Measurements from ENCODE around the gene TNNT3.
"Not testable (repeated sequence)": the region's sequence is repeated elsewhere in the genome, so short reads cannot be mapped to it uniquely, and the experiment has no call there.

Gene TNNT3

DNA sequence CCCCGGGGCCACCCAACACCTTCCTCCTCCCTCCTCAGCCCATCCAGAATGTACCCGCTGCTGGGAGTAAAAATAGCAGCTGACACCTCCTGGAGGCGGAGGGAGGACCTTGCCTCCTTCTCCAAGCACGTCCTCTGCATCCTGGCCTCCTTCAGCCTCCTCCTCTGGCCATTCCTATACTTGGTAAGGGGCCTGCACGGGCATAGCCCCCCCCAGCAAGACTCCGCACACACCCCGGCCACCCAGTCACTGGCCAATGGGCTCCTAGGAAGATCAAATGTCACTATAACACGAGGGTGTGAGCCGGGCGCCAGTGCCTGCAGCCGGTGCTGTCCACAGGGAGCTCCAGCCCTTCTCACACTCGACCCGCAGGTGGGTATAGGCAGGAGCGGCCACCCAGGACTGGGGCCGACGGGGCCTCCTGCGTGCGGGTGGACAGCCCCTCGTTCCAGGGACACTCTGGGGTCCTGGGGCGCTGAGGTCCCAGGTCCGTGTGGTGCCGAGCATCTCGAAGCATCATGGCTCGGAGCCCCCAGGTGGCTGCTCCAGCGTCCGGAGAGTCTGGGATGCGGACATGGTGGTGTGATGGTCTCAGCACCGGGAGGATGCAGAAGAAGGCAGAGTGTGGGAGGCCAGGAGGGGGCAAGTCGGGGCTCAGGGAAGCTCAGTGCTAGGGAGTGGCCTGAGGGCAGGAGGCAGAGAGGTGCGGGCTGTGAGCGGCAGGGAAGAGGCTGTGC, at the start of gene TNNT3:
TNNT3 (plus strand) TSS at position 313 of the 737 bp plus-strand sequence. CDS start 3,172 bp downstream, outside the sequence.
- no peak for DNase-seq

DNA sequence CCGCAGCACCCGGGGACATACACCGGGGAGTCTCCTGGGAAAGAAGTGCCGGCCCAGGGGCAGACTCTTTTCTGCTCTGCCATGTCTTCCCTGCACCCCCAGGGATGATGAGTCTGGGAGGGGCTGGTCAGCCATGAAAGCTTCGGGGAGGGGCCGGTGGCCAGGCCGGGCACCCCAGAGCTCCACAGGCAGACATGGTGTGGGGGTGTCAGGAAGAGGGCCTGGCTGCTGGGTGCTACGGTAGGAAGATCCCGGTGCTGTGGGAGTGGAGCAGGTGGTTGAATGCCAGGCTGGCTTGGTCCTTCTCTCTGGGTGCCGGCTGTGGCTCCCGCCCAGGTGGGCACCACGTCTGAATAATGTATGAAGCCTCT, 49.2 kb upstream of the TNNT3 start:
- DNase-seq: no peak

DNA sequence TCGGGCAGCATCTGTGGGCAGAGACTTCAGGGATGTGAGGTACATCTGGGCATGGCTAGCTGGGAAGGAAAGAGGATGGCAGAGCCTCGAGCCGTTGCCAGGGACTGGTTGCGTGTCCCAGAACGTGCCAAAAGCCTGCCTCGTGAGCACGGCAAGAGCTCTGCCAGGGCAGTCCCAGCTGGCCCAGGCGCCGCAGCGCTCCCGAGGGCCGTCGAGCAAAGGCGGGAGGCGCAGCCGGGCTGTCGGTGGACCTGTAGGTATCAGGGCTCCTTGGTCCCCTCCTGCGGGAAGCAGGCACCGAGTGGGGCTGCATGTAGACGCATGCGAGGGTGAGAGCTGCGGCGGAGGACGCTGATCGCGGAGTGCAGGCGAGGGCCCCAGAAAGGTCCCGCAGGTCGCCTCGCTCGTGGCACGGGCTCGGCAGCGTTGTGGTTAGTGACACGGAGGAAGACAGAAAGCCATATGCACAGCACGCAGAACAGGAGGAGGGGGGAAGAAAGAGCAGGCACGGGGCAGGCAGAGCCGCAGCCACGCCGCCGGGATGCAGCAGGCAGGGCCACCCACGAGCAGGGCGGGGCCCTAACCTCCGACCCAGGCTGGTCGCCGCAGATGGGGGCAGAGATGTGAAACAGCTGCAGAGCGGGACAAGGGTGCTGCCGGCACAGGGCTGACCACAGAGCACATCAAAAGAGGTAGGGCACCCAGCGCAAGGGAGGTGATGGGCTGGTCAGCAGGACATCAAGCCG, 48.6 kb upstream of the TNNT3 start:
- peak; percentile 29 for DNase-seq

DNA sequence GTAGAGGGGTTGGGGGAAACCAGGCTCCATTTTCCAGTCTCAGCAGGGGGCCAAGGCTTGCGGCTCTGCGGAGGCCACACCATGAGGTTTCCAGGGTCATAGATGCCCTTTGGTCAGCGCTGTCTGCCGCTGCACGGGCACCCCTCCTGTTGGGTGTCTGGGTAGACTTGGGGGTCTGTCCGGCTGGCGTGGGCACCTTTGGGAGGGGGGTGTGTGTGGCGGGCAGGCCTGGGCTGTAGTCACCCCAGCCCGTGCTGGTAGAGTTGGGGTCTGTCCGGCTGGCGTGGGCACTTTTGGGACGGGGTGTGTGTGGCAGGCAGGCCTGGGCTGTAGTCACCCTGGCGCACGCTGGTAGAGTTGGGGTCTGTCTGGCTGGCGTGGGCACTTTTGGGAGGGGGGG, 48.0 kb upstream of the TNNT3 start:
- DNase-seq: no peak

DNA sequence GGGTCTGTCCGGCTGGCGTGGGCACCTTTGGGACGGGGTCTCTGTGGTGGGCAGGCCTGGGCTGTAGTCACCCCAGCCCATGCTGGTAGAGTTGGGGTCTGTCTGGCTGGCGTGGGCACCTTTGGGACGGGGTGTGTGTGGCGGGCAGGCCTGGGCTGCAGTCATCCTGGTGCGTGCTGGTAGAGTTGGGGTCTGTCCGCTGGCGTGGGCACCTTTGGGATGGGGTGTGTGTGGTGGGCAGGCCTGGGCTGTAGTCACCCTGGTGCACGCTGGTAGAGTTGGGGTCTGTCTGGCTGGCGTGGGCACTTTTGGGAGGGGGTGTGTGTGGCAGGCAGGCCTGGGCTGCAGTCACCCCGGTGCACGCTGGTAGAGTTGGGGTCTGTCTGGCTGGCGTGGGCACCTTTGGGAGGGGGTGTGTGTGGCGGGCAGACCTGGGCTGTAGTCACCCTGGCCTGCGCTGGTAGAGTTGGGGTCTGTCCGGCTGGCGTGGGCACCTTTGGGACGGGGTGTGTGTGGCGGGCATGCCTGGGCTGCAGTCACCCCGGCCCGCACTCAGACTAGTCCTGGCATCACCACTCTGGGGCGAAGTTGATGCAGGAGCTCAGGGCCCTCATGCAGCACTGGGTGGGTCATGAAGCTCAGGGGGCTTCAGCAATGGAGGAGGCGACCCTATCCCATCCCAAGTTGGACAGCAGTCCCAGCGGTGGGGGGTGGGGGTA, 47.1 kb upstream of the TNNT3 start:
- no peak for DNase-seq

DNA sequence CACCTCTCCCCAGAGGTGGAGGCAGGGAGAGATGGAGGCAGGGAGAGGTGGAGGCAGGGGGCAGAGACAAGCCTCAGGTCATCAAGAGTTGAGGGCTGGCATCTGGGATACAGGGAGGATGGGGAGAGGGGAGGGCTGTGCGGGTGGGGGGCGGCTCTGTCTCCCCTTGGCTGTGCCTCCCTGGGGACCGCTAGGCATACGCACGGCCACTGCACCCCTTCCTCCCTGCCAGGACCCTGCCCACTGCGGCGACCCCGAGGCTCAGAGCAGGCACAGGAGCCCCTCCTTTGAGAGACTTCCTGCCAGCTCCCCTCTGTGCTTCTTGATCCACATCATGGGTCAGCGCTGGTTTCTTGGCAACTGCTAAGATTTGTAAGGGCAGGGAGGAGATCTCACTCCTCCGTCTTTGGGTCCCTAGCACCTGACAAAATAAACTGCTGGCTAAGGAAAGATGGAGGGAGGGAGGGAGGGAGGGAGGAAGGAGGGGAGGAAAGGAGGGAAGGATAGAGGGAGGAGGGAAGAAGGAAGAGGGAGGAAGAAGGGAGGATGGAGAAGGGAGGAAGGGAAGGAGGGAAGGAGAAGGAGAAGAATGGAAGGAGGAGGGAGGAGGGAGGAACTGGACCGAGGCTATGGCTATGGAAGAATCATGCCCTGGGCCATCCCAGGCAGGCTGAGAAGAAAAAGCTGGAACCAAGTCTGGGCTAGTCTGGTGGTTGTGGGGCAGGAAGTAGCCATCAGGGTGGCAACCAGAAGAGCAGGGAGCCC, 46.3 kb upstream of the TNNT3 start:
- DNase-seq: no peak

DNA sequence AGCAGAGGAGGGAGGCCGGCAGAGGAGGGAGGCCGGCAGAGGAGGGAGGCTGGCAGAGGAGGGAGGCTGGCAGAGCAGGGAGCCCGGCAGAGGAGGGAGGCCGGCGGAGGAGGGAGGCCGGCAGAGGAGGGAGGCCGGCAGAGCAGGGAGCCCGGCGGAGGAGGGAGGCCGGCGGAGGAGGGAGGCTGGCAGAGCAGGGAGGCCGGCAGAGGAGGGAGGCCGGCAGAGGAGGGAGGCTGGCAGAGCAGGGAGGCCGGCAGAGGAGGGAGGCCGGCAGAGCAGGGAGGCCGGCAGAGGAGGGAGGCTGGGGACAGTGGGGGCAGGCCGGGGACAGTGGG, 45.7 kb upstream of the TNNT3 start:
- not testable (repeated sequence) for DNase-seq

DNA sequence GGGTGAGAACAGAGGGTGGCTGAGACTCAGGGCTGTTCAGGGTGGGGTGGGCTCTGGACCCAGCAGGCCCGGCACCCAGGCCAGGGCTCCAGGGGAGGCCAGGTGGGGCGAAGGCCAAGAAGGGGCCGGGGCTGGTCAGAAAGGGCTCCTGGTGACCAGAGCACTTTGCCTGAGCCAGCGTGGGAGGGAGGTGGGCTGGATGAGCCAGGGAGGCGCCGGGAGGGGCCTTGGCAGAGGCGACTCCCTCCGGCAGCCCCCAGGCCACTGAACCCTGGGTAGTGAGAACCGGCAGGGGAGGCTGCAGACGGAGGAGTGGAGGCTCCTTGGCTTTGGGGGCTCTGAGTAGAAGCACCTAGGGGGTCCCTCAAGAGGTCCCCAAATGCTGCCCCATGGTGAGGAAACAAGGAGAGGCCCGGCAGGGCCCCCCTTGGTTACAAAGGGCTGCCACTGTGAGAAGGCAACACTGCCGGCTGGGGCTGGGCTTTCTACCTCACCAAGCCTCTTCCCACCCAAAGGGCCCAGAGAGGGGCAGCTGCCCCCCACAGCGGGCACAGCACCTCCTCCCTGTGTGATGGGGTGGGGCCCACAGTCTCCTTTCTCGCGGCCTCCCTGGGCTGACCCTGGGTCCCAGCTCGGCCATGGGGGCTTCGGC, 44.9 kb upstream of the TNNT3 start:
- not testable (repeated sequence) for DNase-seq

DNA sequence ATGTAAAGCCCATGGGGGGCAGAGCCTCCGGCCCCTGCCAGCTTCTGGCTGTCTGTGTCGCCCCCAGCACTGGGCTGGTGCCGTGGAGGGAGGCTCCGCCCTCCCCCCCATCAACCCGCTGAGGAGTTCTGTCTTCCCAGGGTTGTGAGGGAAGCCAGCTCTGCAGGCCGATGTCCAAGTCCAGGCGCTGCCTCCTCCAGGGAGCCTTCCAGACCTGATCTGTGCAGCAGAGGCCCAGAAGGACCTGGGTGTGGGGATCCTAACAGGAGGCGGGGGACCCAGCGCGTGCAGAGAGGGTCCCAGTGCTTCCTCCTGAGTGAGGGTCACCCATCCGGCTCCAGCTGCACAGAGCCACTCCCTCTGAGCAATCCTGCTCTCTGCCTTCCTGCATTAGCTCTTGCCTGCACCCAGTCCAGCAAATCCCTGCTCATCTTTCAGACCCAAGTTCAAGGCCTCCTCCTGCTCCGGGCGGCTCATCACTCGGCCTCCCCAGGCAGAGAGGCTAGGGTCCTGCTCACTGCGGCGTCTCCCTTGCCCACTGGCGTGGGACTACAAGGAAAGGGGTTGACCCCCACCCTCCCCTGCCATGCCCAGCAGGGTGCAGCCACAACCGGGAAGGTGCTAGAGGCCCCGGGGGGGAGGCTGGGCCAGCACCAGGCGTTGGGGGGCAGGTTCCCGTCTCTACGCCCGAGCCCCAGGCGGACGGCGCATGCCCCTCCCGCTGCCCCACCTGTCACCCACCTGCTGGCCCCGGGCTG, 44.2 kb upstream of the TNNT3 start:
- peak; percentile 1 for DNase-seq

DNA sequence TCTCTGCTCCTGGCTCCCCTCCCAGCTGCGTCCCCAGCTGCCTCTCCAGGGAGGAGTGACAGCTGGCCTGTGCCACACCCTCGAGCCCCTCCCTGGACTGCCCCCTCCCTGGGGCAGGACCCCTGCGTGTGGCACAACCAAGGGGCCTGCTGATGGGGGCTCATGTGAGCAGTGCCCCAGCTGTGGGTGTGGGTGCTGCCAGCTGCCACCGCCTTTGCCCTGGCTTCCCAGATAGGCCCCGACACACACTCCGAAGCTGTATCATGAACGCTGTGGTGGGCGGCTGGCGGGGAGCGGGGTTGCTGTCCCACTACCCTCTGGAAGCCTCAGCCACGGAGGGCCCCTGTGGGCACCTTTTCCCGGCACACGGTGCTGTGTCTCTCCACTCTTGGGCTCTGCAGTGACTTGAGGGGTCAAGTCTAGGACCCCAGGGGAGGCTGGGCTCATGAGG, 43.6 kb upstream of the TNNT3 start:
- peak; percentile 1 for DNase-seq

DNA sequence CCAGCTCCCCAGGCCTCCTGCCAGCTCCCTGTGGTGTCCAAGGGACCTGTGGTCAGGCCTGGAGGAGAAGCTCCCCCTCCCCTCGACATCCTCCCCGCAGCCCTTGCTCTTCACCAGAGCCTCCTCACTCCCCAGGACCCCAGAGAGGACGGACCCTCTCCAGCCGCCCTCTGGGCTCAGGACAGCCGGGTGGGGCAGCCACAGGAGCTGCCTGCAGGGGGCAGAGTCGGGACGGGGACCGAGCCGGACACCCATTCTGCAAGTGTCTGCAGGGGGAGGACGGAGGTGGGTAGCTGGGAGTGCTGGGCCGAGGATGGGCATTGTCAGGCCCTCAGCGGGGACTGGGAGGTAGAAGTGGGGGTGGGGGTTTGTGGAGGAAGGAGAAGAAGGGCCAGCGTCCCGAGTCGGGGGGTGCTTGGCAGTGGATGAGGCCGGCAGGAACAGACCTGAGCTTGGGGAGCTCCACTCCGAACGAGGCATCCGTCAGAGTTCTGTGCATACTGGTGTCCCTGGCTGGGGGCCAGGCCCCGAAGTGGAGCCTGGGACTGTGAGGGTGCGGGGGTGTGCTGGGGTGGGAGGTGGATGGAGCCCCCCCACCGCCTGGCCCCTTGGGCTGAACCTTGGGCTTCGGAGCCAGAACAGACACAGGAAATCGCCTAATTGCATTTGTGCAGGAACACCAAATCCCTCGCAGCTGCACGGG, 43.0 kb upstream of the TNNT3 start:
- DNase-seq: peak; percentile 33

DNA sequence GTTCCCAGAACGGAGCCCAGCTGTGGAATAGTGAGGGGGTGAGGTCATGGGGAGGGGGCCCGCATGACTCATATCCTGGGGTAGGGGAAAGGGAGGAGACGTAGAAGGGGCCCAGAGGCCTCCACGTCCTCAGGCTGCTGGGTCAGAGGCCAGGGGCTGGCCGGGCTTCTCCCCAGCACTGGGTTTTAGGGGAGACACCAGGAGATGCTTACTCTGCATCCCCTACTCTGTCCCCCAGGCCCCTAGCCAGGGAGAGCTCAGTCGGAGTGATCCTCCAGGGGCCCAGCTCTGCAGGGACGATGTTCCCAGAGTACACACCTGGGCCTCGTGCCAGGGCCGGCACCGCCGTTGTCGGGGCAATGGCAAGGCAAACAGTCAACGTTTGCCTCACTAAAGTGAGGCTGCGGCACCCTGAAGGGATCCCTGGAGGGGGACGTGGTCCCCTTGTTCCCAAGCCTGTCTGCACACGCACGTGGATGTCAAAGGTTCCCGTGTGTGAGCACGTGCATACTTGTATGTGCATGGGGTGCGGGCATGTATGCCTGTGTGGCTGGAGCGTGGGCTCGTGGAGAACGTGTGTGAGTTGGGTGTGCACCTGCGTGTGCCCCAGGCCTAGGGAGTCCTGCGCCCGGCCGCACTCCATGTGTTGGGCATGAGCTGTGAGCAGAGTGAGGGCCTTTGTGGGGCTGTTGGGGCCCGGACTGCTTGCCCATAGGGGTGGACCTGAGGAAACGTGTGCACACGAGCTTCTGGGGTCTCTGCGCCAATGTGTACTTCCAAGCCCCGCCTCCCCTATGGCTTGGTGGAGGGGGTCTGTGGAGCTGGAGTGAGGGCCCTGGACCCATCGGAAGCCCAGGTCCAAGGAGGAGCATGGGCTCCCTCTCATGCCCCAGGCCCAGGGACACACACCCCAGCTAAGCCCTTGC, 42.0 kb upstream of the TNNT3 start:
- peak; percentile 2 for DNase-seq

DNA sequence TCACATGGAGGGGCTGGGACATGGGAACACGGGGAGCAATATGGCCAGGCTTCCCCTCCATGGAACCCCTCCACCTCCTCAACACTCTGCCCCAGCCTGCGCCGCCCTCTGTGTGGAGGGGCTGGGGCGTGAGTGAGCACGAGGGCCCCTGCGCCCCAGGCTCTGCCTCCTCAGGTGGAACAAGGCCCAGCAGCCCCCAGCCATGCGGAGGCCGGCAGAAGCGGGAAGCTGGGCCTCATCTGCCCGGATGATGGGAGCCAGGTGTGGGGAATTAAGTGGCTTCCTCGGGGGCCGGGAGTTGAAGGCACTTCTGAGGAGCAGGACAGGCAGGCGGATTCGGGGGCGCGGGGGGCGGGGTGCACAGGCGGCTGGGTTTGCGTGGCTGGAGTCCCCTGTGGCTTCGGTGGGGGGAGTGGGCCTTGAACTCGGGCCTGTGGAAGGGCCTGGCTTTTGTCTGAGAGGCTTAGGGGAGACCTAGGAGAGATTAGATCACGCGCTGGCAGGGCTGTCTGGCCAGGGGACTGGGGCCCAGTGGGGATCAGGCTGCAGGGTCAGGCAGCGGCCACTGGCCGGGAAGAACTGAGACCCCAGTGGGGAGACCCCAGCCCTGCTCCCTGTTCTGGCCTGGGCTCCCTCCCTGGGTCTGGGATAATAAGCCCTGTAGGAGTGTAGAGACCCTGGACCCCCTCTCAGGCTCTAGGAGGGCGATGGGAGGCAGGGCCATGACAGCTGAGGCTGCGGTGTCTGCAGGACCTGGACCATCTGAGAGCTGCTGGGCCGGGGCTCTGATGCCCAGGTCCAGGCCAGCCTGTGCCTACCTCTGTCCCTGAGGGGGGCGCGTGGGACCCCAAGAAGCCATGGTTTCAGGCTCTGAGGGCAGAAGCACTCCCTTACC, 41.1 kb upstream of the TNNT3 start:
- peak; percentile 2 for DNase-seq

DNA sequence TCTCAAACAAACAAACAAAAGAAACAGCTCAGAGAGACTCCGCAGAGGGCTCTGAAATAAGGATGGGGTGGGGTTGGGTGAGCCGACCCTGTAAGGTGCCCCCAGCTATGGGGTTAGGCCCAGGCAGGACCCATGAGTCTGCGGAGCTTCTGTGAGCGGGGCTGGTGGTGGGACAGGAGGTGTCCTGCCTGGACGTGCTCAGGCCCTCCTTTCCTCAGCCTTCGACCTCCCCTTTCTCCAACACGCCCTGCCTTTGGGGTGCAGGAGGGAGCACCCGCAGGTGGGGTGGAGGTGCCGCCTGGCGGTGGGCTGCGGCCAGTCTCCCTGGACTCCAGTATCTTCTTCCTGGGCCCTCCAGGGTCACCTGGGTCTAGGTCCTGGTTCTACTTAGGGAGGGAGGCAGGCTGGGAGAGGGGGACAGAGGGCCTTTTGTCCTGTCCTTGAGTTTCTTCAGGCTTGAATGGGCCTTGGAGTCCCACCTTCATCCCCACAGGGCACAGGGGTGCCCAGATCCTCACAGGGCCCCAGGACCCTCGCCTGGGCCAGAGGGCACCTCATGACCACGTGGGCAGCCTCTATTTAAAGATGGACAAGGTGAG, 40.1 kb upstream of the TNNT3 start:
- peak; percentile 2 for DNase-seq

DNA sequence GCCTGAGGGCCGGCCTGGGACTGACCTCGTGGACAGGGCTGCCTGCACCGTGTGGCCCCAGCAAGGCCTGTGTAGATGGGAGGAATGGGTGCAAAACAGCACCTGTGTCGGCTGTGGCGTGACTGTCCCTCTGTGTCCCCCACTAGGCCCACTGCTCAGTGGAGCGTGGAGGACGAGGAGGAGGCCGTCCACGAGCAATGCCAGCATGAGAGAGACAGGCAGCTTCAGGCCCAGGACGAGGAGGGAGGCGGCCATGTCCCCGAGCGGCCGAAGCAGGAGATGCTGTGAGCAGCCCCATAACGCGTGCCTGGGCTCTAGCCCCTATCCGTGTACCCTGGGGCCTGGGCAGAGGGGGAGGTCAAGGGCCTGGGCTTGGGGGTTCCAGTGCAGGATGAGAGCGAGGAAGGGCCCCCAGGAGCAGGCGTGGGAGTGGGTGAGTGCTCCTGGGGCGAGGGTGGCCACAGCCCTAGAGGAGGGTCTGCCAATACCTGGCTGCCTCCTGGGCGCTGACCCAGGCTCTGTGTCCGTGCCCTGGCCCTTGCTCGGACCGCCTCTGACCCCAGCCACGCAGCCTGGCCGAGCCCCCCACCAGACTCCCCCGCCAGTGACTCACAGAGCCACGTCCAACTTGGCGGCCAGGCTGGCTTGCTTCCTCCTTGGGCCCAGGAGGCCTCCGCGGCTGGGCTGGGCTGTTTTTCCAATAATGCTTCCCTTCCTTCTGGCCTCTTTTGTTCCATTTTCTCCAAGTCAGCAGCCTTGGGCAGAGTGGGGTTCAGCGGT, 39.4 kb upstream of the TNNT3 start:
- peak; percentile 2 for DNase-seq

DNA sequence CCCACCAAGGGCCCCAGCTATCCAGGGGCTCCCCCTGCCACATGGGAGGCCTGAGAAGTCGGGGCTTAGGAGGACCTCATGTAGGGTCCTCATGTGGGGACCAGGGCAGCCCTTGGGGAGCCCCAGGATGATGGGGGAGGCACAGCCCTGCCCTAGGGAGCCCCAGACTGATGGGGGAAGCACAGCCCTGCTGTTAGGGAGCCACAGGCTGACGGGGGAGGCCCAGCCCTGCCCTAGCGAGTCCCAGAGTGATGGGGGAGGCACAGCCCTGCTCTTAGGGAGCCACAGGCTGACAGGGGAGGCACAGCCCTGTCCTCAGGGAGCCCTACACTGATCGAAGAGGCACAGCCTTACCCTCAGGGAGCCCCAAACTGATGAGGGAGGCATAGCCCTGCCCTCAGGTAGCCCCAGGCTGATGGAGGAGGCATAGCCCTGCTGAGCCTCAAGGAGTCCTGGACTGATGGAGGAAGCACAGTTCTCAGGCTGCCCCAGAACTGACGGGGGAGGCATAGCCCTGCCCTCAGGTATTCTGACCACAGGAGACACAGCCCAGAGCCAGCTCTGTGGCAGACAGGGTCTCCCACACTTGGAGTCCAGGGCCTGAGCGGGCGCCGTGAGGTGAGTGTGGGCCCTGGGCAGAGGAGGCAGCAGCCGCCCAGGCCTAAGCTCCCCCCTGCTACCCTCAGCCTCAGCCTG, 38.6 kb upstream of the TNNT3 start:
- DNase-seq: peak; percentile 2

Data from activated CD4-positive, alpha-beta T cell treated with anti-CD3 and anti-CD28 coated beads for 48 hours (primary cell).